Muscle layer of colon (tissue), 2 donors: Measurements from ENCODE around the gene SPRR2A.
"Not testable (repeated sequence)": the region's sequence is repeated elsewhere in the genome, so short reads cannot be mapped to it uniquely, and the experiment has no call there.

Experiments used
- H3K27ac ChIP-seq: one replicate; pipeline ENCODE4 v1.7.0; 2013; ENCODE audit warnings: low read depth, mild to moderate bottlenecking, low read length, moderate library complexity
- H3K27me3 ChIP-seq, 2 donors: one replicate each; pipeline ENCODE4 v1.7.0; 2013; ENCODE audit warnings: low read length in 2 of 2, mild to moderate bottlenecking in 2 of 2; ENCODE audit not compliant: insufficient read depth in 2 of 2, control insufficient read depth in 1 of 2
- H3K36me3 ChIP-seq: one replicate; pipeline ENCODE4 v1.7.0; 2013; ENCODE audit warnings: mild to moderate bottlenecking, low read length; ENCODE audit not compliant: insufficient read depth
- H3K4me1 ChIP-seq: one replicate; pipeline ENCODE4 v1.7.0; 2013; ENCODE audit warnings: mild to moderate bottlenecking, low read length; ENCODE audit not compliant: insufficient read depth
- H3K4me3 ChIP-seq, 2 donors: one replicate each; pipeline ENCODE4 v1.7.0; 2013; ENCODE audit warnings: low read length in 2 of 2, low read depth in 1 of 2, mild to moderate bottlenecking in 1 of 2, moderate library complexity in 1 of 2
- H3K9ac ChIP-seq: one replicate; pipeline ENCODE4 v1.7.0; 2013; ENCODE audit warnings: low read length
- H3K9me3 ChIP-seq: one replicate; pipeline ENCODE4 v1.7.0; 2013; ENCODE audit warnings: mild to moderate bottlenecking, low read length
- donor health status: abdominal sarcoma.
- donor health status: Adenocarcinoma of cecum.

Gene SPRR2A

DNA sequence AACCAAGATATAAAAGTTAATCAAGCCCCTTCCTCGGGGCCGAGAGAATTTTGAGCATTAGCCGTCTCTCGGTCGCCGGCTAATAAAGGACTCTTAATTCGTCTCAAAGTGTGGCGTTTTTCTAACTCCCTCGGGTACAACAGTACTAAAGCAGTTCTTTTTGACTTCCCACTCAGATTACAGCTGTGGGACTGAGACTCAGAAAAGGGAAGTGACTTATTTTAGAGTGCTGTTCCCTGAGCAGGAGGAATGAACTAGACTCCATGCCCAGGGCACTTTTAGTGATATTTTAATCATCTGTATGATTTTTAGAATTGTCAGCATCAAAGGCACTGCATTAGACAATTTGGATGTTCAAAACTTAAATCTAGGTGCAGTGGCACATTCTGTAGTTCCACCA lies 35.0 kb downstream of the SPRR2A start:
- H3K36me3 ChIP-seq, H3K27me3 ChIP-seq, H3K9me3 ChIP-seq, H3K9ac ChIP-seq, H3K4me3 ChIP-seq, H3K27ac ChIP-seq, H3K4me1 ChIP-seq: not testable (repeated sequence)

DNA sequence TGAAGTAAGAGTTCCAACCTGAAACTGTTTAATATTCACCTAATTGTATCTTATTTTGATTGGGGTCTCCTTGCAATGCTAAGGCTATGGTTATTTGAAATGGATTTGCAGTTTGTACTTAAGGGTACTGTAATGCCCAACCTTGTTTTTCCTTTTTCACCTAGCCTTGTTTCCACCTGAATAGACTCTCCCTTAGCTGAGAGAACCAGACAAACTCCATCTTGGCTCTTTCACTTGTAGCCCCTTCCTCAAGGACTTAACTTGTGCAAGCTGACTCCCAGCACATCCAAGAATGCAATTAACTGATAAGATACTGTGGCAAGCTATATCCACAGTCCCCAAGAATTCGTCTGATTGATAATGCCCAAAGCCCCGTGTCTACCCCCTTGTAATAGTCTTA lies 35.5 kb downstream of the SPRR2A start:
- H3K9me3 ChIP-seq, H3K27me3 ChIP-seq, H3K9ac ChIP-seq, H3K4me3 ChIP-seq, H3K4me1 ChIP-seq, H3K27ac ChIP-seq, H3K36me3 ChIP-seq: not testable (repeated sequence)

DNA sequence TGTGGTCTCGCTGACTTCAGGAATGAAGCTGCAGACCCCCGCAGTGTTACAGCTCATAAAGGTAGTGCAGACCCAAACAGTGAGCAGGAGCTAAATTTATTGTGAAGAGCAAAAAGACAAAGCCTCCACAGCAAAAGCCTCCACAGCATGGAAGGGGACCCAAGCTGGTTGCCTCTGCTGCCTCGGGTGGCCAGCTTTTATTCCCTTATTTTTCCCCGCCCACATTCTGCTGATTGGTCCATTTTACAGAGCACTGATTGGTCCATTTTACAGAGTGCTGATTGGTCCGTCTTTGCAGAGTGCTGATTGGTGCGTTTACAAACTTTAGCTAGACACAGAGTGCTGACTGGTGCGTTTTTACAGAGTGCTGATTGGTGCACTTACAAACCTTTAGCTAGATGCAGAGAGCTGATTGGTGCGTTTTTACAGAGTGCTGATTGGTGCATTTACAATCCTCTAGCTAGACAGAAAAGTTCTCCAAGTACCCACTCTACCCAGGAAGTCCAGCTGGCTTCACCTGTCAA lies 46.0 kb downstream of the SPRR2A start:
- H3K9ac ChIP-seq, H3K36me3 ChIP-seq, H3K4me3 ChIP-seq, H3K4me1 ChIP-seq, H3K27me3 ChIP-seq, H3K27ac ChIP-seq, H3K9me3 ChIP-seq: not testable (repeated sequence)
